IMR-90 (cell line): Measurements from ENCODE around the gene HTR3A. TPM values are rescaled to one million over a fixed set of nuclear protein-coding genes. Genes with fewer than 3 reads are reported as not detected.

Experiments used
- ATAC-seq: fragments of 200-7000 bp; cut with Tn5 transposase; 2 replicates; pipeline ENCODE4 v1.9.1; 2020; ENCODE audit warnings: low read depth, mild to moderate bottlenecking, moderate library complexity
- BruUV-seq: library from RNA; stranded (reverse); fragments of 400-500 nt; replicated peaks from 2 replicates; lab custom pipeline; 2021; lab: Mats Ljungman, UMichigan
- CTCF ChIA-PET: fragments of 300-600 bp; formaldehyde crosslinking; extraction: SDS; loops from one replicate; lab custom pipeline; 2021; ENCODE audit warnings: antibody characterized with exemption; lab: Yijun Ruan, JAX
- POLR2A ChIA-PET: fragments of 300-600 bp; sonication (Branson Sonifier 250); formaldehyde crosslinking; loops from one replicate; lab custom pipeline; 2022; ENCODE audit warnings: antibody characterized with exemption; ENCODE audit not compliant: unreplicated experiment; lab: Charles Lee
- DNase-seq: peaks from one replicate; pipeline ENCODE4 v3.0.0; 2013
- H2AFZ ChIP-seq: replicated peaks from 2 replicates; pipeline ENCODE3; 2013; ENCODE audit warnings: low read length, mild to moderate bottlenecking; ENCODE audit not compliant: poor library complexity
- H2AK5ac ChIP-seq: 2 replicates; pipeline ENCODE4 v1.6.1; 2013; ENCODE audit warnings: low read depth, low read length, inconsistent platforms
- H2AK9ac ChIP-seq: replicated peaks from 2 replicates; pipeline ENCODE3; 2013; ENCODE audit warnings: mild to moderate bottlenecking, low read depth, low read length, moderate library complexity; ENCODE audit not compliant: poor library complexity
- H2BK120ac ChIP-seq: 2 replicates; pipeline ENCODE4 v1.6.1; 2013; ENCODE audit warnings: low read depth, low read length, inconsistent platforms
- H2BK15ac ChIP-seq: 3 replicates; pipeline ENCODE4 v1.6.1; 2013; ENCODE audit warnings: low read depth, low read length, inconsistent platforms
- H2BK20ac ChIP-seq: 2 replicates; pipeline ENCODE4 v1.6.1; 2013; ENCODE audit warnings: low read depth, mild to moderate bottlenecking, inconsistent platforms, low read length, moderate library complexity
- H2BK5ac ChIP-seq: 2 replicates; pipeline ENCODE4 v1.6.1; 2013; ENCODE audit warnings: mild to moderate bottlenecking, low read depth, low read length, inconsistent platforms; ENCODE audit not compliant: poor library complexity, severe bottlenecking
- H3K14ac ChIP-seq: replicated peaks from 2 replicates; pipeline ENCODE4 v1.6.1; 2013; ENCODE audit warnings: low read depth, low read length, inconsistent platforms
- H3K18ac ChIP-seq: 2 replicates; pipeline ENCODE4 v1.6.1; 2013; ENCODE audit warnings: low read depth, low read length, control low read depth
- H3K23ac ChIP-seq: 2 replicates; pipeline ENCODE4 v1.6.1; 2013; ENCODE audit warnings: low read depth, low read length, inconsistent platforms
- H3K27ac ChIP-seq: 2 replicates; pipeline ENCODE4 v1.5.1; 2013; ENCODE audit warnings: mild to moderate bottlenecking, control low read depth, low read length; ENCODE audit not compliant: insufficient read depth
- H3K27me3 ChIP-seq: 2 replicates; pipeline ENCODE4 v1.6.1; 2013; ENCODE audit warnings: low read length; ENCODE audit not compliant: control insufficient read depth, insufficient read depth
- H3K36me3 ChIP-seq: 2 replicates; pipeline ENCODE4 v1.6.1; 2013; ENCODE audit warnings: low read length, mixed read lengths; ENCODE audit not compliant: control insufficient read depth, insufficient read depth
- H3K4ac ChIP-seq: 2 replicates; pipeline ENCODE4 v1.6.1; 2013; ENCODE audit warnings: low read depth, low read length, inconsistent platforms
- H3K4me1 ChIP-seq: 2 replicates; pipeline ENCODE4 v1.6.1; 2013; ENCODE audit warnings: low read length, mixed read lengths; ENCODE audit not compliant: control insufficient read depth, insufficient read depth
- H3K4me2 ChIP-seq: 2 replicates; pipeline ENCODE4 v1.6.1; 2013; ENCODE audit warnings: low read depth, mild to moderate bottlenecking, control low read depth, low read length, moderate library complexity
- H3K4me3 ChIP-seq: 2 replicates; pipeline ENCODE4 v1.5.1; 2013; ENCODE audit warnings: low read depth, mild to moderate bottlenecking, control low read depth, low read length, moderate library complexity; ENCODE audit not compliant: insufficient read depth
- H3K56ac ChIP-seq: 2 replicates; pipeline ENCODE4 v1.6.1; 2013; ENCODE audit warnings: low read length, inconsistent platforms; ENCODE audit not compliant: insufficient read depth; ENCODE audit errors: extremely low read depth
- H3K79me1 ChIP-seq, 2 experiments: 2 replicates each; pipeline ENCODE4 v1.6.1; 2013; ENCODE audit warnings: low read length in 2 of 2, inconsistent platforms in 1 of 2, low read depth in 1 of 2
- H3K9ac ChIP-seq: 2 replicates; pipeline ENCODE4 v1.6.1; 2013; ENCODE audit warnings: low read depth, low read length, control low read depth
- H3K9me1 ChIP-seq: 2 replicates; pipeline ENCODE4 v1.6.1; 2013; ENCODE audit warnings: low read length, inconsistent platforms; ENCODE audit not compliant: insufficient read depth
- H3K9me3 ChIP-seq: 2 replicates; pipeline ENCODE4 v1.6.1; 2013; ENCODE audit warnings: low read length; ENCODE audit not compliant: control insufficient read depth, insufficient read depth
- H4K20me1 ChIP-seq: 2 replicates; pipeline ENCODE4 v1.6.1; 2013; ENCODE audit warnings: low read length, inconsistent platforms; ENCODE audit not compliant: insufficient read depth
- H4K5ac ChIP-seq: 2 replicates; pipeline ENCODE4 v1.6.1; 2013; ENCODE audit warnings: mild to moderate bottlenecking, low read depth, low read length, control low read depth
- H4K8ac ChIP-seq, 2 experiments: 2 replicates each; pipeline ENCODE4 v1.6.1; 2013; ENCODE audit warnings: low read depth in 2 of 2, low read length in 2 of 2, control low read depth in 1 of 2, inconsistent platforms in 1 of 2
- H4K91ac ChIP-seq: 2 replicates; pipeline ENCODE4 v1.6.1; 2013; ENCODE audit warnings: low read depth, low read length, inconsistent platforms; ENCODE audit not compliant: insufficient read depth
- BHLHE40 ChIP-seq: fragments of 150-350 bp; IDR thresholded peaks from 2 replicates; pipeline ENCODE4 v1.6.1; 2016; ENCODE audit warnings: mild to moderate bottlenecking, low read depth, low read length
- FOS ChIP-seq: fragments of 150-350 bp; IDR thresholded peaks from 2 replicates; pipeline ENCODE4 v1.6.1; 2016; ENCODE audit warnings: low read depth, low read length
- MXI1 ChIP-seq: IDR thresholded peaks from 2 replicates; pipeline ENCODE4 v1.6.1; 2012; ENCODE audit warnings: low read depth, mild to moderate bottlenecking, low read length, moderate library complexity, borderline replicate concordance
- RCOR1 ChIP-seq: IDR thresholded peaks from 2 replicates; pipeline ENCODE4 v1.6.1; 2012; ENCODE audit warnings: mild to moderate bottlenecking, low read length, improper control_type of control experiment; ENCODE audit not compliant: insufficient replicate concordance
- RFX5 ChIP-seq: IDR thresholded peaks from 2 replicates; pipeline ENCODE4 v1.8.0; 2012; ENCODE audit warnings: low read depth, mild to moderate bottlenecking, low read length, moderate library complexity
- SMC3 ChIP-seq: fragments of 150-350 bp; IDR thresholded peaks from 2 replicates; pipeline ENCODE4 v1.6.1; 2016; ENCODE audit warnings: low read depth, mild to moderate bottlenecking, antibody characterized with exemption, low read length, moderate library complexity
- USF2 ChIP-seq: fragments of 150-350 bp; IDR thresholded peaks from 2 replicates; pipeline ENCODE4 v1.6.1; 2017; ENCODE audit warnings: mild to moderate bottlenecking, antibody characterized with exemption, low read length, low read depth
- WGBS, 2 experiments: methylation state at CpG; one replicate each; pipeline versions ENCODE4 v1.1.5 to v1.1.7; 2013; ENCODE audit warnings: missing lambda C conversion rate in 2 of 2; ENCODE audit not compliant: insufficient read length in 1 of 2; ENCODE audit errors: extremely low coverage in 2 of 2; 5-methylcytosine and 5-hydroxymethylcytosine counted together
- dilution Hi-C: fragments of 300-500 bp; cut with HindIII; formaldehyde crosslinking; loops from one replicate; pipeline ENCODE4 v1.14.3; 2018; ENCODE audit warnings: low sequenced_read_pairs; ENCODE audit not compliant: unreplicated experiment
- in situ Hi-C: fragments of 300-500 bp; cut with MboI; formaldehyde crosslinking; loops from 3 replicates; pipeline ENCODE4 v1.14.3; 2019; ENCODE audit warnings: low sequenced_read_pairs, inconsistent platforms, mixed read lengths
- intact Hi-C: fragments of 100-400 bp; cut with micrococcal nuclease; formaldehyde crosslinking; loops from 2 replicates; pipeline ENCODE4 v1.10.0; 2022
- polyA plus RNA-seq, 3 experiments: library from polyadenylated mRNA; depleted of rRNA; stranded (reverse); fragments of >200 nt; gene quantifications; 2 replicates each; pipeline ENCODE4 v1.2.3, GENCODE V29; 2012; ENCODE audit warnings: low replicate concordance in 1 of 3
- total RNA-seq: library from RNA; depleted of rRNA; stranded (reverse); fragments of >200 nt; gene quantifications from 2 replicates; pipeline ENCODE4 v1.2.3, GENCODE V29; 2012
- TF ChIP-seq, protein P1 (sequence below): fragments of 150-350 bp; IDR thresholded peaks from 2 replicates; pipeline ENCODE4 v1.6.1; 2016; ENCODE audit warnings: low read depth, mild to moderate bottlenecking, low read length, moderate library complexity, borderline replicate concordance

Gene HTR3A
- total and polyA plus RNA-seq, 2 of the 4 experiments (the other 2 are of a cell fraction) = not detected

- no peak overlapping the region for H4K8ac ChIP-seq
- no peak overlapping the region for H2AK9ac ChIP-seq
- H3K36me3 ChIP-seq = no peaks in the 10 kb centered on the region
- H2BK20ac ChIP-seq = no peak overlapping the region
- TF ChIP-seq RCOR1 (no peak), USF2 (no peak), SMC3 (no peak), BHLHE40 (no peak), MXI1 (no peak), RFX5 (no peak), FOS (no peak)
- TF ChIP-seq, protein P1, sequence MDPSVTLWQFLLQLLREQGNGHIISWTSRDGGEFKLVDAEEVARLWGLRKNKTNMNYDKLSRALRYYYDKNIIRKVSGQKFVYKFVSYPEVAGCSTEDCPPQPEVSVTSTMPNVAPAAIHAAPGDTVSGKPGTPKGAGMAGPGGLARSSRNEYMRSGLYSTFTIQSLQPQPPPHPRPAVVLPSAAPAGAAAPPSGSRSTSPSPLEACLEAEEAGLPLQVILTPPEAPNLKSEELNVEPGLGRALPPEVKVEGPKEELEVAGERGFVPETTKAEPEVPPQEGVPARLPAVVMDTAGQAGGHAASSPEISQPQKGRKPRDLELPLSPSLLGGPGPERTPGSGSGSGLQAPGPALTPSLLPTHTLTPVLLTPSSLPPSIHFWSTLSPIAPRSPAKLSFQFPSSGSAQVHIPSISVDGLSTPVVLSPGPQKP = no peak
- ChIA-PET POLR2A (no interaction called here), CTCF (no interaction called here)
- no TSS peak for BruUV-seq
- H3K18ac ChIP-seq = no peak overlapping the region
- H3K79me1 ChIP-seq = no peaks in the 10 kb centered on the region
- H3K4ac ChIP-seq = no peak overlapping the region
- no peak overlapping the region for H4K5ac ChIP-seq
- H3K4me3 ChIP-seq = no peak overlapping the region
- H3K56ac ChIP-seq = no peak overlapping the region
- no peak overlapping the region for H2BK15ac ChIP-seq
- H4K91ac ChIP-seq = no peak overlapping the region
- H2AK5ac ChIP-seq = no peak overlapping the region
- H3K27ac ChIP-seq = no peak overlapping the region
- no peak overlapping the region for H3K4me2 ChIP-seq
- no peak overlapping the region for H3K14ac ChIP-seq
- no peak overlapping the region for H2BK120ac ChIP-seq
- no peaks in the 10 kb centered on the region for H3K4me1 ChIP-seq
- no peak overlapping the region for H3K23ac ChIP-seq
- intact Hi-C loops (no loop called here), in situ Hi-C loops (no loop called here), dilution Hi-C loops (no loop called here)
- no peak overlapping the region for H2BK5ac ChIP-seq
- H3K9me3 ChIP-seq = no peaks in the 10 kb centered on the region
- H3K9ac ChIP-seq = no peak overlapping the region
- peaks cover 2% of the 10 kb centered on the region; the same call in 1 of the 2 replicates for H3K27me3 ChIP-seq
- no CpG with 5 or more reads among the region's 6 CpGs for WGBS, 2 experiments
- H4K20me1 ChIP-seq = no peaks in the 10 kb centered on the region
- H2AFZ ChIP-seq = no peak overlapping the region
- no peak for DNase-seq
- H3K9me1 ChIP-seq = no peaks in the 10 kb centered on the region
- no peak for ATAC-seq
These were observed 5.9 kb downstream of the HTR3A start for GRCh38 chr11:113980785-113981184.
